ENCODE measurements around the gene TBL1Y. TPM values are rescaled to one million over a fixed set of nuclear protein-coding genes. Genes with fewer than 3 reads are reported as not detected.
"Not testable (repeated sequence)": the region's sequence is repeated elsewhere in the genome, so short reads cannot be mapped to it uniquely, and the experiment has no call there.

Gene TBL1Y
- polyA plus RNA-seq (2012; ENCODE audit: low read depth, missing spikeins): not detected

DNA sequence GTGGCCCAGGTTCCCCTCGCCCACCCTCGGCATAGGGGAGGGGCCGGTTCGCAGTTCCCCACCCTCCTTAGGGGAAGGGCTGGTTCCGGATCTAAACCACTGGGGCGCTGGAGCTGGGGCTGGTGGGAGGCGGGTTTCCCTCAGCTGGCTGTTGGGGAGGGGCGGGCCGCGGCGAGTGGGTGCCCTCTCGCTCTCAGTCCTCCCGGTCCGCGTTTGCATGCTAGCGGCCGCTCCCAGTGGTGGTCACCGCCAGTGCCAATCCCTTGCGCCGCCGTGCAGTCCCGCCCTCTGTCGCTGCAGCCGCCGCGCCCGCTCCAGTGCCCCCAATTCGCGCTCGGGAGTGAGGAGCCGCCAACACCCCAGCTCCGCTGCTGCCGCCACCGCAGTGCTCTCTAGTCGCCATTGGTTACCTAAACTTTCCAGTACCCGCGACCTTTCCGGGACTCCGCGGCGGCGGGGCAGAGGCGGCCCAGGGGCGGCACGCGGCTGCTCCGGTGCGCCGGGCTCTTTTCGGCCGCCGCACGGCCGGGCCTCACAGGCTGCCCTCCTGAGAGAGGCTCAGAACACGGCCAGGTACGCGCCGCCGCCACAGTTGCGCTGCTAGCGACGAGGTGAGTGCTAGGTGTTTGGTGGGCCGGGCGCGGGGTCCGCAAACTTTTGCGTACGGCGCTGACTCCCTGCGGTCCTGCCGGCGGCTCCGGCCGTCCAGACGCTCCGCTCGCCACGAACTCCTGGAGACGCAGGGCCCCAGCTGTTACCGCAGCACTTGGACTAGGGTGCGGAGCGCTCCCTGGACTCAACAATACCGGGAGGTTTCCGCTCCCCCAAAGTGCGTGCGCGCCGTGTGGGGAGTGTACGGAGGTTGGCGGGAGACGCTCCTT is at the start of gene TBL1Y:
TBL1Y (plus strand) TSS at position 326 of the 881 bp plus-strand sequence. CDS start 114,388 bp downstream, outside the sequence.
- TF ChIP-seq POU2F2 (IDR thresholded peaks at IDR 0.05; ENCODE audit: low read depth, low read length): no peak
- no peak for TF ChIP-seq POLR2AphosphoS5 (IDR thresholded peaks at IDR 0.05; ENCODE audit: low read depth, low read length)
- no peak for TF ChIP-seq TAF1 (IDR thresholded peaks at IDR 0.05; ENCODE audit: low read depth, low read length)
- TF ChIP-seq SPI1 (IDR thresholded peaks at IDR 0.05; ENCODE audit: low read depth, low read length): no peak
- TF ChIP-seq POLR2A (IDR thresholded peaks at IDR 0.05; ENCODE audit: low read depth, low read length): no peak
- no peak for TF ChIP-seq PAX5 (IDR thresholded peaks at IDR 0.05; ENCODE audit: insufficient read depth, low read length, severe bottlenecking)
- FAIRE-seq (no peak), DNase-seq (ENCODE audit: insufficient read length, low spot score) (no peak)

DNA sequence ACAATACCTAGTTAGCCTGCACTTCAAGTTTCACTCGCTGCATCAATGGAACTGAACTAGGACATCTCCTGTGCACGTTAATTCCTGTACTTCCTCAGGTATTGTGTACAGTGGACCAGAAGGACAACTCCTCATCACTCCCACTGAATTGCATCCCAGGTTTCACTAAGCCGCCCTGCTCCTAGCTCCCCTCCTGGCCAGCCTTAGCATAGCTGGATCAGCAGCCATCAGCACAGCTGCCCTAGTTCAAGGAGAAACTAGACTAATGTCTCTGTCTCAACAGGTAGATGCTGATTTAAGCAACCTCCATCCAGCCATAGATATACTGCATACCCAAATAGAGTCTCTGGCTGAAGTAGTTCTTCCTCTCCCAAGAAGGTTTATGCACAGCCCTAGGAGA is 16.0 kb upstream of the TBL1Y start:
- no peak for FAIRE-seq
- DNase-seq (ENCODE audit: insufficient read length, low spot score): no peak
- TF ChIP-seq TAF1 (IDR thresholded peaks at IDR 0.05; ENCODE audit: low read depth, low read length) (no peak), SPI1 (IDR thresholded peaks at IDR 0.05; ENCODE audit: low read depth, low read length) (no peak), POU2F2 (IDR thresholded peaks at IDR 0.05; ENCODE audit: low read depth, low read length) (no peak), POLR2AphosphoS5 (IDR thresholded peaks at IDR 0.05; ENCODE audit: low read depth, low read length) (no peak), POLR2A (IDR thresholded peaks at IDR 0.05; ENCODE audit: low read depth, low read length) (no peak), PAX5 (IDR thresholded peaks at IDR 0.05; ENCODE audit: insufficient read depth, low read length, severe bottlenecking) (no peak)

DNA sequence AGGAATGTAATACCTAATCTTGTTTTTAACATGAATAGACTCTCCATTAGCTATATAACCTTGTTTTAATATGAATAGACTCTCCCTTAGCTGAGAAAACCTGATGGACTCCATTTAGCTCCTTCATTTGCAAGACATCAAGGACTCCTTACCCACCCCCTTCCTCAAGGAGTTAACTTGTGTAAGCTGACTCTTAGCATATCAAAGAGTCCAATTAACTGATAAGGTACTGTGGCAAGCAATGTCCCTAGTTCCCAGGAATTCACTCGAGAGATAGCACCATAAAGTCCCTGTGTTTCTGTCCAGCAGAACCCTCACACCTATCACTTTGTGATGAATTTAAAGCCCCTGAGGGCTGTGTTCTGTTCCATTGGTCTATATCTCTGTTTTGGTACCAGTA is 15.3 kb upstream of the TBL1Y start:
- TF ChIP-seq SPI1 (IDR thresholded peaks at IDR 0.05; ENCODE audit: low read depth, low read length) (no peak), POU2F2 (IDR thresholded peaks at IDR 0.05; ENCODE audit: low read depth, low read length) (no peak), PAX5 (IDR thresholded peaks at IDR 0.05; ENCODE audit: insufficient read depth, low read length, severe bottlenecking) (no peak), TAF1 (IDR thresholded peaks at IDR 0.05; ENCODE audit: low read depth, low read length) (no peak), POLR2A (IDR thresholded peaks at IDR 0.05; ENCODE audit: low read depth, low read length) (no peak), POLR2AphosphoS5 (IDR thresholded peaks at IDR 0.05; ENCODE audit: low read depth, low read length) (no peak)
- no peak for DNase-seq (ENCODE audit: insufficient read length, low spot score)
- no peak for FAIRE-seq

DNA sequence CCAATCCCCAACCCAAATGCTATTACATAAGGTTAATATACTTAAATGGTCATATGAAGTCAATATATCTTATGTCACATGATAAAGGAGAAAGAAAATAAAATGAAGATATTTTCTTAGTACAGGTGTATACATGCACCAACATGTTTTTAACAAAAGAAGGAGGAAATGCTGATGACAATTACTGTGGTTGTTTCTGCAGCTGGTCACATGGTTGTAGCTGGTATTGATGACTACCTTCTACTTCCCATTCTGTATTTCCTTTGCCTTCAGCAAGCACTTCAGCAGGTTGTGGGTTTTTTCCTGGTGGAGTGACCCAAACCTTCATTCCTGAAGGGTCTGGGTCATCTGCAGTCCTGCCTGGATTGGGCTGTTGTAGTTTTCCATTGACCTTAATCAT is 8.4 kb upstream of the TBL1Y start:
- not testable (repeated sequence) for DNase-seq (ENCODE audit: insufficient read length, low spot score); FAIRE-seq

DNA sequence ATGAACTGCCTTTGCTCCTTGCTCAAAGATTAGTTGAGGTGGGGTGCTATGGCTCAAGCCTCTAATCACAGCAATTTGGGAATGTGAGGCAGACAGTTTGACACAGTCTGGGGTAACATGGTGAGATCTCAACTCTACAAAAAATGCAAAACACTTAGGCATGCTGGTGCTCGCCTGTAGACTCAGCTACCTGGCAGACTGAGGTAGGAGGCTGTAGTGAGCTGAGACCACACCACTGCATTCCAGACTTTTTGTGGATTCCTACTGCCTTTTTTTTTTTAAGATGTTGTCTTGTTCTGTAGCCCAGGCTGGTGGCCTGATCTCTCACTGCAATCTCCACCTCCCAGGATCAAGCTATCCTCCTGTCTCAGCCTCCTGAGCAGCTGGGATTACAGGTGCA is 2.9 kb upstream of the TBL1Y start:
- TF ChIP-seq PAX5 (IDR thresholded peaks at IDR 0.05; ENCODE audit: insufficient read depth, low read length, severe bottlenecking): no peak
- no peak for TF ChIP-seq SPI1 (IDR thresholded peaks at IDR 0.05; ENCODE audit: low read depth, low read length)
- no peak for TF ChIP-seq POU2F2 (IDR thresholded peaks at IDR 0.05; ENCODE audit: low read depth, low read length)
- TF ChIP-seq POLR2A (IDR thresholded peaks at IDR 0.05; ENCODE audit: low read depth, low read length): no peak
- TF ChIP-seq POLR2AphosphoS5 (IDR thresholded peaks at IDR 0.05; ENCODE audit: low read depth, low read length): no peak
- no peak for TF ChIP-seq TAF1 (IDR thresholded peaks at IDR 0.05; ENCODE audit: low read depth, low read length)
- DNase-seq (ENCODE audit: insufficient read length, low spot score) (no peak), FAIRE-seq (no peak)

DNA sequence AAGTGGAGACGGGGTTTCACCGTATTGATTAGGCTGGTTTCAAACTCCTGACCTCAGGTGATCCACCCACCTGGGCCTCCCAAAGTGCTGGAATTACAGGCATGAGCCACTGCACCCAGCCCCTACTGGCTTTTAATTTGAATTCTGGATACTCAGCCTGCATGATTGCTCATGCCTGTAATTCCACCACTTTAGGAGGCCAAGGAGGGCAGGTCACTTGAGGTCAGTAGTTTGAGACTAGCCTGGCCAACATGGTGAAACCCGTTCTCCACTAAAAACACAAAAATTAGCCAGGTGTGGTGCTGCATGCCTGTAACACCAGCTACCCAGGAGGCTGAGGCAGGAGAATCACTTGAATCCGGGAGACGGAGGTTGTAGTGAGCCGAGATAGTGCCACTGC is 2.5 kb upstream of the TBL1Y start:
- FAIRE-seq; DNase-seq (ENCODE audit: insufficient read length, low spot score): not testable (repeated sequence)

DNA sequence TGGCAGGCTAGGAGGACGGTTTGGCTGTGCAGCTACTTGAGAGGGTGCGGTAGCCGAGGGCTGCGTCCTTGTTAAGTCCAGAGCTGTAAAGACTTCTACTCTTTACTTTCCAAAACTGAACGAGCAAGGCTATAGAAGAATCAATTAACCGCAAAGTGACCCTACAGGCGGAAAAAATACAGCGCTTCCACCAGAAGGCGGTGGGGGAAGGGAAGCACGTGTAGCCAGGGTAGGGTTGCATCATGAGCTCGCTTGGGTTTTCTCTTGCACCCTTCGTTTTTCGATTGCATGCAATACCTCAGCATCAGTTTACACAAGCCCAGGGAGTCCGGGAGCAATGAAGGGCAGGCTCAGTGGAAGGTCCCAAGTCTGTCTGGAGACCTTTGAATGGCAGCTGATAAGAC is 1.4 kb upstream of the TBL1Y start:
- FAIRE-seq (no peak), DNase-seq (ENCODE audit: insufficient read length, low spot score) (no peak)
- TF ChIP-seq POU2F2 (IDR thresholded peaks at IDR 0.05; ENCODE audit: low read depth, low read length) (no peak), POLR2A (IDR thresholded peaks at IDR 0.05; ENCODE audit: low read depth, low read length) (no peak), TAF1 (IDR thresholded peaks at IDR 0.05; ENCODE audit: low read depth, low read length) (no peak), PAX5 (IDR thresholded peaks at IDR 0.05; ENCODE audit: insufficient read depth, low read length, severe bottlenecking) (no peak), SPI1 (IDR thresholded peaks at IDR 0.05; ENCODE audit: low read depth, low read length) (no peak), POLR2AphosphoS5 (IDR thresholded peaks at IDR 0.05; ENCODE audit: low read depth, low read length) (no peak)

DNA sequence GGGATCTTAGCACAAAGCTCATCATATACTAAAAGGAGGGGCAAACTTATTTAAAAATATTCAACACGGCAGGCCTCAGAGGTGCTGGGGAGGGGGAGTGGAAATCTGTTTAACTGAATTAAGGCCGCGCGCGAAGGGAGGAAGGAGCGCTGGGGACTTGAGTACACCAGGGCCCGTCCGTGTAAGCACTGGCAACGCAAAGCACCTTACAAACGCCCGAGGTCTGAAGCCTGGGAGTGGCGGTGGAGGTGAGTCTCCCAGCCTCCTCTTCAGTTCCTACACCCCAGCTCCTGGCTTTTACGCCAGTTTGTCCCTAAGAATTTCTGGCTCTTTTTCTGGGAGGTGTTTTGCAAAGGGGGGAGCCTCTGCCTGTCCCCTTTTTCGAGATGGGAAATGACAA is 641 bp upstream of the TBL1Y start:
- FAIRE-seq: no peak
- no peak for DNase-seq (ENCODE audit: insufficient read length, low spot score)
- TF ChIP-seq TAF1 (IDR thresholded peaks at IDR 0.05; ENCODE audit: low read depth, low read length): no peak

DNA sequence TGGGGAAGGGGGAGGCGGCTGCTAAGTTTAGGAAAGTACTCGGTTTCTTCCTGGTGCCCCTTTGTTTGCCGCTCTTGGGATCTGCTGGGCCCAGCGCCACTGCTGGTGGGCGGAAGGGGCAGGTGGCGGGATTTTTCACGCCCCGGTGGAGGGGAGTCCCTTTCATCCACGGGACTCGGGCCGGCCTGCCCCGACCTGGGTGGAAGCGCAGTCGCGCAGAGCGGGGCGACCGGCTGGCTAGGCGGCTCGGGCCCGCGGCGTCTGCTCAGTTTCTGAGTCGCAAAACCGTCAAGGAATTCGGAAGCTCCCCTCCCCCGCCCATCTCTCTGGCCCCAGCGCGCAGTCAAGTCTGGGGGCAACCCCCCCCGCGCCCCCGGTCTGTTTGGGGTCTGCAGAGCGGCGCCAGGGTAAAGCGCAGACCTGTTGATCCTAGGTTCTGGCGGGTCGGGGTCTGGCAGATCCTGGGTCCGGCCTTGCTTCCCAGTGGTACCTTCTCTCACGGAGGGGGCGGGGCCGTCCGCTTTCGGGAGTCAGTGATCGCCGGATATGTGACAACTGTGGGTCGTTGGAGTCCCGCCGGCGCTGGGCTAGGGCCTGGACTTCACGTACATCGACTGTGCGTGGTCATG is 870 bp downstream of the TBL1Y start, which contains the start of gene AMELY:
AMELY (minus strand) TSS at position 500 of the 629 bp plus-strand sequence. CDS start 39,144 bp downstream, outside the sequence.
- no peak for TF ChIP-seq POU2F2 (IDR thresholded peaks at IDR 0.05; ENCODE audit: low read depth, low read length)
- no peak for TF ChIP-seq SPI1 (IDR thresholded peaks at IDR 0.05; ENCODE audit: low read depth, low read length)
- TF ChIP-seq POLR2AphosphoS5 (IDR thresholded peaks at IDR 0.05; ENCODE audit: low read depth, low read length): no peak
- no peak for TF ChIP-seq TAF1 (IDR thresholded peaks at IDR 0.05; ENCODE audit: low read depth, low read length)
- TF ChIP-seq POLR2A (IDR thresholded peaks at IDR 0.05; ENCODE audit: low read depth, low read length): no peak
- no peak for TF ChIP-seq PAX5 (IDR thresholded peaks at IDR 0.05; ENCODE audit: insufficient read depth, low read length, severe bottlenecking)
- FAIRE-seq (no peak), DNase-seq (ENCODE audit: insufficient read length, low spot score) (no peak)

DNA sequence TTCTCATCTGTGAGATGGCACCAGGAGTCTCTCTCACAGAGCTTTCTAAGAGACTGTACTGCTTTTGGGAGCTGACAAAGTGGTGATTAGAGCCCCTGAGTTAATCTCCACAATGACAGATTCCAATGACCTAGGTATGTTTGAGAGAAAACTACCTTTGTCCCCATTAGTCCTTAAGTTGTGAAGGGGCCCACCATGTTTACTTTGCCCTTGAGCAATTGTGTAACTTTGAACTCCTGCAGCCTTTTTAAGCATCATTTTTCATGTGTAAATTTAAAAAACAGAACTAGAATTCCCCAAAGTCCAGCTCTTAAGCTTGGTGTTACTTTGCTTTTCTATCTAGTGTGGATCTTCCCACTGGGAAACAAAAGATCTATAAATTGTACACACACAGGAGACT is 2.9 kb downstream of the TBL1Y start:
- DNase-seq (ENCODE audit: insufficient read length, low spot score) (no peak), FAIRE-seq (no peak)
- TF ChIP-seq SPI1 (IDR thresholded peaks at IDR 0.05; ENCODE audit: low read depth, low read length) (no peak), PAX5 (IDR thresholded peaks at IDR 0.05; ENCODE audit: insufficient read depth, low read length, severe bottlenecking) (no peak), POLR2AphosphoS5 (IDR thresholded peaks at IDR 0.05; ENCODE audit: low read depth, low read length) (no peak), TAF1 (IDR thresholded peaks at IDR 0.05; ENCODE audit: low read depth, low read length) (no peak), POLR2A (IDR thresholded peaks at IDR 0.05; ENCODE audit: low read depth, low read length) (no peak), POU2F2 (IDR thresholded peaks at IDR 0.05; ENCODE audit: low read depth, low read length) (no peak)

Data from GM12891 (cell line).